GM12873 (cell line): ENCODE data around the gene ZNF423.

Source experiments
- TF ChIP-seq, protein P1 (sequence below): IDR thresholded peaks from 2 replicates; pipeline ENCODE4 v1.5.1; 2012; ENCODE audit warnings: low read depth, mild to moderate bottlenecking, moderate library complexity, low read length, control low read depth; ENCODE audit not compliant: insufficient read depth; ENCODE audit errors: missing control alignments

ZNF423 gene

DNA sequence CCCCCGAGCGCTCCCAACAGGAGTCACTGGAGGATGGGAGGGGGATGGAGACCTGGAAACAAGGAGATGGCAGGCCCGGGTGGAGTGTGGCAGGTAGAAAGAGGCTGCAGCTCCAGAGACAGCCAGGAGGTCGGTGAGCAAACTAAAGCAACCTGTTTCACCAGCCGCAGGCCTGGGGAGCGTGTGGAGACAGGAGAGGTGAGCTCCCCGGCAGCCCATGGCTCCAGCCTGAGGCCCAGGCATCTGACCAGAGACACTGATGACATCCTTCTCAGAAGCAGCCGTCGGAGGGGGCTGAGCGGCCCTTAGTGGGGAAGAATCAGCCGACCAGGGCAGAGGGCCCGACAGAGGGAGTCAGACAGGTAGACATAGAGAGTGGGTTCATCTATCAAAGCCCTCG lies 165.1 kb downstream of the ZNF423 start:
- TF ChIP-seq, protein P1, sequence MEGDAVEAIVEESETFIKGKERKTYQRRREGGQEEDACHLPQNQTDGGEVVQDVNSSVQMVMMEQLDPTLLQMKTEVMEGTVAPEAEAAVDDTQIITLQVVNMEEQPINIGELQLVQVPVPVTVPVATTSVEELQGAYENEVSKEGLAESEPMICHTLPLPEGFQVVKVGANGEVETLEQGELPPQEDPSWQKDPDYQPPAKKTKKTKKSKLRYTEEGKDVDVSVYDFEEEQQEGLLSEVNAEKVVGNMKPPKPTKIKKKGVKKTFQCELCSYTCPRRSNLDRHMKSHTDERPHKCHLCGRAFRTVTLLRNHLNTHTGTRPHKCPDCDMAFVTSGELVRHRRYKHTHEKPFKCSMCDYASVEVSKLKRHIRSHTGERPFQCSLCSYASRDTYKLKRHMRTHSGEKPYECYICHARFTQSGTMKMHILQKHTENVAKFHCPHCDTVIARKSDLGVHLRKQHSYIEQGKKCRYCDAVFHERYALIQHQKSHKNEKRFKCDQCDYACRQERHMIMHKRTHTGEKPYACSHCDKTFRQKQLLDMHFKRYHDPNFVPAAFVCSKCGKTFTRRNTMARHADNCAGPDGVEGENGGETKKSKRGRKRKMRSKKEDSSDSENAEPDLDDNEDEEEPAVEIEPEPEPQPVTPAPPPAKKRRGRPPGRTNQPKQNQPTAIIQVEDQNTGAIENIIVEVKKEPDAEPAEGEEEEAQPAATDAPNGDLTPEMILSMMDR = no peak

DNA sequence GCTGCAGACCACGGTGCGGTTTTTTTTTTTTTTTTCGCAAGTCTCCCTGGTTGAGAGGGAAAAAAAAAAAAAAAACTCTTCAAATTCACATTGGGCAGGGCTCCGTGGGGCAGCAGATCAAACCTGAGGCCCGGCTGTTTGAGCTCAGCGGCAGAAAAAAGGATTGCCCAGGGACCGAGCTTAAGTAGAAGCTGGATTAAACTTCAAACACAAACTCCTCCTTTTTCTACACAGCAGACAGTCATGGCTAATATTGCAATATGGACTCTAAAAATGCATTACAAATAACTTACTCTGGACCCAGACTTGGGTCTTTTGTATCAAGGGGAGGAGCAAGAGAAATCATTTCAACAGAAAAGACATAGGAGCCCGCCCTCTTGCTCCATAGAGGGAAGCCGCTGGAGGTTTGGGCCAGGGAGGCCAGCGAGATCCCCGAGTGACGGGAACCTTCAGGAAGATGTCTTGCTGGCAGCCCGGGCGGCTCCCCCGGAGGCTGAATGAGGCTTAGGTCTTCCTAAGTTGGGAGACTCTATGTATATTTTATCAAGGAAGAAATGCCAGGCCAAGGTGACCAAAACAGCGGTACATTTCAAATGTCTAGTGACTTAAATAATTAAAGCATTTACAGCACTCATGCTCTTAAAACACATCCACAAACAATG lies 167.7 kb downstream of the ZNF423 start:
- TF ChIP-seq, protein P1 = no peak

DNA sequence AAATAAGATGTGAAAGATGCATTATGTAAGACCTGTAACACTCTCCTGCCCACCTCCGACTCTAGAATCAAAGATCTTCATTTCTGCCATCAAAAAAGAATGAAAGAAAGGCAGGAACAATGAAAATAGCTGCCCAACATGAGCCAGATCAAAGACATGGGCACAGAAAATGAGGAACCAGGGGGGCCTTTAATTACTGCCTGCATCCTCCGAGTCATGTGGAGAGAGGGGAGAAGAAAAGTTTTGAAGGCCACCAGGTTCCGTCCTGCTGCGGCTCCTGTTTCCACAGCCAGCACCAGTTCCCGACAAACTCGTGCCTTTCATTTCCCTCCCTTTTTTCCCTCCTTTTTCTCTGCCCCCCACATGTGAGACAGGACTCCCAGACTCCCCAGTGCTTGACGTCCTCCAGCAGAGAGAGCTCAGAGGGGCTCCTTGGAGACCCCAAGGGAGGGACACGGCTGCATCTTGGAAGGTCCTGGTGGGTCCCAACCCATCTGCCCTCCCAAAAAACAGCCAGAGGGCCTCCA lies 168.4 kb downstream of the ZNF423 start:
- TF ChIP-seq, protein P1 = no peak

DNA sequence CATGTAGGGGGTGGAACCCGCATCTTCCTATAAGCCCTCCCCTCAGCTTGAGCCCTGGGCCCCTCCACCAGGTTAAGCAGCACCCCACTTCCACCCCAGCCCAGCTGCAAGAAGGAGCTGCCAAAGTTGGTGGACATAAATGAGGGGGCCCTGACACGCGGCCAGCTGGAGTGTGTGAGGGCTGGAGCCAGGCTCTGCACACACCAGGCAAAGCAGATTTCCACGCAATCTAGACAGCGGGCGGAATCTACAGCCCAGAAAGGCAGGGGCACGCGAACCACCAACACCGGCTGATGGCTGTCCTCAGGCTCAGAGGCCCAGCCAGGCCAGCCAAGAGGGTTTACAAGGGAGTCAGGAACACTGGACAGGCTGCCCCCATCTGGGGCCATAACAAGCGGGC lies 171.2 kb downstream of the ZNF423 start:
- TF ChIP-seq, protein P1 = no peak

DNA sequence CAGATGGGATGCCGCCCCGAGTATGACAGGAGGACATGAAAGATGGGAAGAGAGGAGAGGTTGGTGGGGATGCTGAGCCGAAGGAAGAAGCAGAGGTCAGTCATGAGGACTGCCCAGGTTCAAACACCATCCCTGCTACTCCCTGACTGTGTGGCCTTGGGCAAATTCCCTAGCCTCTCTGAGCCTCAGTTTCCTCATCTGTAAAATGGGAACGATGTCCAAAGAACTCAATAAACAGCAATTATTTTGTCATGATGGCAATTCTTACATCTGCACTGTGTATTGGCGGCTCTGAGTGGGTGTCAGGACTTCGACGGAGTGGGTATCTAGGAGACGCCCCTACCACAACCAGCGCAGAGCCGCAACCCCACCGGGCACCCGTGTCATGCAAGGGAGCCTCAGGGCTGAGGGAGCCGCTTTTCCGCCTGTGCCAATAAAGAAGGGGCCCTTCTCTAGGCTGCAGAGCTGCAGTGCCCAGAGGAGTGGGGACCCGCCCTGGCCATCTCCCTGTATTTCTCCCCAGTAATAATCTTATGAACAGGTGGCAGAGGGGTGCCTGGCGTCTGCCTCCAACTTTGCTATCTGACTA lies 173.2 kb downstream of the ZNF423 start:
- TF ChIP-seq, protein P1 = no peak

DNA sequence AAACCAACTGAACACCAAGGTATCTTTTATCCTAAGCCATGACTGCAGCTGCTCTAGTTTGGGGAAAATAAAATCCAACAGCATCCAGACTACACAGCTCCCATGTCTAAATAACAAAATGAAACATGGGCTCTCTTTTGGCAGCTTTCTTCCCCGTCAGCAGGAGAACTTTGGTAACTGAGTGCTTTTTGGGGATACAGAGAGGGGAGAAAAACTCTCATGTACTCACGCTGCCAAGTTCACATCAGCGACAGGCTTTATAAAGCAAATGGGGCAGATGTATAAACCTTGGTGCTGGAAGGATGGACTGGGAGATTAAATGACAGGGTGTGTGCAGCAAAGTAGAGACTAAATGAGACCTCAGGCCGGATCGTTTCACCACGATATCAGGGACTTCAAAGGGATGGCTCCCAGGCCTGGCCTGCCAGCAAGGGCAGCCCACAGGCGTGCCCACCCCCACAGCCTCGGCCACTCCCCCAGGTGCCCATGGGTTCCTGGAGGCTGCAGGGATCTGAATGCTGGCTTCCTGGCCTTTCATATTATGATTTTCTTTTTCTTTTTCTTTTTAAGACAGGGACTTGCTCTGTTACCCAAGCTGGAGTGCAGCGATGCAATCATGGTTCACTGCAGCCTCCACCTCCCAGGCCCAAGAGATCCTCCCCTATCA lies 174.6 kb downstream of the ZNF423 start:
- TF ChIP-seq, protein P1 = no peak

DNA sequence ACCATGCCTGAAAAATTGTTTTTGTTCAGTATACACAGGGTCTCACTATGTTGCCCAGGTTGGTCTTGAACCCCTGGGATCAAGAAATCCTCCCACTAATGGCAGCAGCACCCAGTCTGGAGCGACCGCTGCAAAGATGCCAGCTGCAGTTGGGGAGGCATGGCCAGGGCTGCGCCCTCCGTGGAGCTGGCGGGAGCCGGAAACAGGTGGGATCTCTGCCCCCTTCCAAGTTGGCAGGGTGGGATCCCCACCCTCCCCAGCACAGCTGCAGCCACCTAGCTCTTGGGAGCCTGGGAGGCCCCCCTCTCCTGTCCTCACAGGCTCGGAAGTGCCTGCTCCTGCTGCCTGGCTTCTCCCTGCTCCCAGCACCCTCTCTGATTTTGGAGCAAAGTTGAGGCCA lies 176.8 kb downstream of the ZNF423 start:
- TF ChIP-seq, protein P1 = no peak
